DMS153 (cell line): ENCODE results near the gene AGRN.
"Not testable (repeated sequence)": the region's sequence is repeated elsewhere in the genome, so short reads cannot be mapped to it uniquely, and the experiment has no call there.

Source experiments
- DNase-seq: peaks from one replicate; lab custom pipeline; 2025; lab: John Stamatoyannopoulos, UW

AGRN gene

GRCh38 chr1:1092149-1092855, 72.4 kb downstream of the AGRN start:
- no peak for DNase-seq

GRCh38 chr1:1092894-1093609, 73.1 kb downstream of the AGRN start:
- DNase-seq = no peak

GRCh38 chr1:1093610-1093943, 73.7 kb downstream of the AGRN start:
- no peak for DNase-seq

- no peak for DNase-seq
Observed at GRCh38 chr1:1094981-1095380, 75.1 kb downstream of the AGRN start.

- not testable (repeated sequence) for DNase-seq
Observed at GRCh38 chr1:1096136-1096535, 76.2 kb downstream of the AGRN start.

- no peak for DNase-seq
Observed at GRCh38 chr1:1098681-1099421, 78.9 kb downstream of the AGRN start.

- no peak for DNase-seq
Observed at GRCh38 chr1:1099506-1100183, 79.7 kb downstream of the AGRN start.

GRCh38 chr1:1100296-1100695, 80.4 kb downstream of the AGRN start:
- DNase-seq = no peak

- DNase-seq = no peak
Observed at GRCh38 chr1:1101503-1101902, 81.6 kb downstream of the AGRN start.

GRCh38 chr1:1104152-1104551, 84.2 kb downstream of the AGRN start:
- not testable (repeated sequence) for DNase-seq
